GM11168 (cell line): ENCODE data around the gene CDC26.
"Not testable (repeated sequence)": the region's sequence is repeated elsewhere in the genome, so short reads cannot be mapped to it uniquely, and the experiment has no call there.

Experiments used
- in situ Hi-C: fragments of 300-500 bp; cut with MboI; formaldehyde crosslinking; loops from one replicate; pipeline ENCODE4 v1.12.0; 2022; ENCODE audit warnings: low sequenced_read_pairs; ENCODE audit not compliant: unreplicated experiment

Gene CDC26

GRCh38 chr9:113296796-113297558, 21.6 kb upstream of the CDC26 start:
- in situ Hi-C loops, result no loop called here

GRCh38 chr9:113296247-113296646, 20.9 kb upstream of the CDC26 start:
- in situ Hi-C loops, result not testable (repeated sequence)

GRCh38 chr9:113293285-113293878, 18.0 kb upstream of the CDC26 start:
- in situ Hi-C loops, result no loop called here

GRCh38 chr9:113290052-113290607, 14.8 kb upstream of the CDC26 start:
- in situ Hi-C loops, result no loop called here

- in situ Hi-C loops, result no loop called here
These were observed 13.7 kb upstream of the CDC26 start for GRCh38 chr9:113289091-113289490.

GRCh38 chr9:113281356-113281755, 6.0 kb upstream of the CDC26 start:
- in situ Hi-C loops, result no loop called here

GRCh38 chr9:113278840-113279239, 3.5 kb upstream of the CDC26 start:
- in situ Hi-C loops, result no loop called here

GRCh38 chr9:113274474-113275156, 757 bp downstream of the CDC26 start:
- in situ Hi-C loops, result no loop called here

GRCh38 chr9:113269871-113270270, 5.5 kb downstream of the CDC26 start:
- in situ Hi-C loops, result no loop called here

GRCh38 chr9:113269355-113269754, 6.0 kb downstream of the CDC26 start:
- in situ Hi-C loops, result no loop called here

- in situ Hi-C loops, result no loop called here
These were observed 7.3 kb downstream of the CDC26 start for GRCh38 chr9:113267911-113268566.

GRCh38 chr9:113266174-113266573, 9.2 kb downstream of the CDC26 start:
- in situ Hi-C loops, result no loop called here

- in situ Hi-C loops, result no loop called here
These were observed 13.3 kb downstream of the CDC26 start for GRCh38 chr9:113261917-113262671.

- in situ Hi-C loops, result no loop called here
These were observed 17.1 kb downstream of the CDC26 start for GRCh38 chr9:113258282-113258681.

- in situ Hi-C loops, result no loop called here
These were observed 17.5 kb downstream of the CDC26 start for GRCh38 chr9:113257863-113258262.

- in situ Hi-C loops, result no loop called here
These were observed 19.9 kb downstream of the CDC26 start for GRCh38 chr9:113255438-113255837.

- in situ Hi-C loops, result no loop called here
These were observed 20.4 kb downstream of the CDC26 start for GRCh38 chr9:113254991-113255390.

- in situ Hi-C loops, result no loop called here
These were observed 24.6 kb downstream of the CDC26 start for GRCh38 chr9:113250807-113251206.

GRCh38 chr9:113249661-113250060, 25.7 kb downstream of the CDC26 start:
- in situ Hi-C loops, result not testable (repeated sequence)

- in situ Hi-C loops, result no loop called here
These were observed 27.7 kb downstream of the CDC26 start for GRCh38 chr9:113247640-113248039.
